GM12801 (cell line): ENCODE results near the gene IL27RA.

Experiments
- TF ChIP-seq, protein P1 (sequence below): IDR thresholded peaks from one replicate; pipeline ENCODE4 v1.5.1; 2011; ENCODE audit warnings: control low read depth; ENCODE audit not compliant: insufficient read length; ENCODE audit errors: extremely low read depth

IL27RA gene

DNA sequence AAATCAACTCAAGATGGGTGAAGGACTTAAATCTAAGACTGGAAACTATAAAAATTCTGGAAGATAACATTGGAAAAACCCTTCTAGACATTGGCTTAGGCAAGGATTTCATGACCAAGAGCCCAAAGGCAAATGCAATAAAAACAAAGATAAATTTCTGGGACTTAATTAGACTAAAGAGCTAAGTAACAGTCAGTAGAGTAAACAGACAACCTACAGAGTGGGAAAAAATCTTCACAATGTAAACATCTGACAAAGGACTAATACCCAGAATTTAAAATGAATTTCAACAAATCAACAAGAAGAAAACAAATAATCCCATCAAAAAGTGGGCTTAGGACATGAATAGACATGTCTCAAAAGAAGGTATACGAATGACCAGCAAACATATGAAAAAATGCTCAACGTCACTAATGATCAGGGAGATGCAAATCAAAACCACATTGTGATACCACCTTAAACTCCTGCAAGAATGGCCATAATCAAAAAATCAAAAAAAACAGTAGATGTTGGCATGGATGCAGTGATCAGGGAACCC lies 19.1 kb upstream of the IL27RA start:
- TF ChIP-seq, protein P1, sequence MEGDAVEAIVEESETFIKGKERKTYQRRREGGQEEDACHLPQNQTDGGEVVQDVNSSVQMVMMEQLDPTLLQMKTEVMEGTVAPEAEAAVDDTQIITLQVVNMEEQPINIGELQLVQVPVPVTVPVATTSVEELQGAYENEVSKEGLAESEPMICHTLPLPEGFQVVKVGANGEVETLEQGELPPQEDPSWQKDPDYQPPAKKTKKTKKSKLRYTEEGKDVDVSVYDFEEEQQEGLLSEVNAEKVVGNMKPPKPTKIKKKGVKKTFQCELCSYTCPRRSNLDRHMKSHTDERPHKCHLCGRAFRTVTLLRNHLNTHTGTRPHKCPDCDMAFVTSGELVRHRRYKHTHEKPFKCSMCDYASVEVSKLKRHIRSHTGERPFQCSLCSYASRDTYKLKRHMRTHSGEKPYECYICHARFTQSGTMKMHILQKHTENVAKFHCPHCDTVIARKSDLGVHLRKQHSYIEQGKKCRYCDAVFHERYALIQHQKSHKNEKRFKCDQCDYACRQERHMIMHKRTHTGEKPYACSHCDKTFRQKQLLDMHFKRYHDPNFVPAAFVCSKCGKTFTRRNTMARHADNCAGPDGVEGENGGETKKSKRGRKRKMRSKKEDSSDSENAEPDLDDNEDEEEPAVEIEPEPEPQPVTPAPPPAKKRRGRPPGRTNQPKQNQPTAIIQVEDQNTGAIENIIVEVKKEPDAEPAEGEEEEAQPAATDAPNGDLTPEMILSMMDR = no peak

DNA sequence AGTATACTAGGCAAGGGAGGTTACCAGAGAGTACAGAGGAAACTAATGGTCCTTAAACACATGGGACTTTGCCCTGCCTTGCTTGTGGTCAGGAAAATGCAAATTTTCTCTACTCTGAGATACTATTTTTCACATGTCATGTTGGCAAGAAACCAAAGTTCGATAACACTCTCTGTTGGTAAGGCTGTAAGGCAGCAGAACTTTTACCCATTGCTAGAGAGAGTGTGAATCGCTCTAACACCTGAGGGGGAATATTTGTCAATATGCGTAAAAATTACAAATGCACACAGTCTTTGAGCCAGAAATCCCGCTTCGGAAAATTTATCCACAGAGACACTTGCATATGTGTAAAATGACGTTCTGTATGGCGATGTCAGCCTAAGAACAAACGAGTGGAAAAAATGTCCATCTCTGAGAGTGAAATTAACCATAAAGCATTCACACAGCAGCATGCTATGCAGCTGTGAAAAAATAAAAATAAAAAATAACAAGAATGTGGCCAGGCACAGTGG lies 16.0 kb upstream of the IL27RA start:
- TF ChIP-seq, protein P1 = no peak

DNA sequence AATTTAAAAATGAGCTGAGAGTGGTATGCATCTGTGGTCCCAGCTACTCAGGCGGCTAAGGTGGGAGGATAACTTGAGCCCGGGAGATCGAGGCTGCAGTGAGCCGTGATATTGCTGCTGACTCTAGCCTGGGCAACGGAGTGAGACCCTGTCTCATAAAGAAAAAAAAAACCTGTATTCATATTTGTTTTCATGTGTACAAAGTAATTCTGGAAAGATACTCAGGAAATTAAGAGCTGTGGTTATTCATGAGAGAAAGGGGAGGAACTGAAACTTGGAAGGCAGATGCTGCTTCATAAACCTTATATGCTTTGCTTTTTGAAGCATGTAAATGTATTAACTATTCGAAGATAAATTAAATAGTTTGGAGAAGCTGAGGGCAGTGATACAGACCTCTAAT lies 12.5 kb upstream of the IL27RA start:
- TF ChIP-seq, protein P1 = no peak

DNA sequence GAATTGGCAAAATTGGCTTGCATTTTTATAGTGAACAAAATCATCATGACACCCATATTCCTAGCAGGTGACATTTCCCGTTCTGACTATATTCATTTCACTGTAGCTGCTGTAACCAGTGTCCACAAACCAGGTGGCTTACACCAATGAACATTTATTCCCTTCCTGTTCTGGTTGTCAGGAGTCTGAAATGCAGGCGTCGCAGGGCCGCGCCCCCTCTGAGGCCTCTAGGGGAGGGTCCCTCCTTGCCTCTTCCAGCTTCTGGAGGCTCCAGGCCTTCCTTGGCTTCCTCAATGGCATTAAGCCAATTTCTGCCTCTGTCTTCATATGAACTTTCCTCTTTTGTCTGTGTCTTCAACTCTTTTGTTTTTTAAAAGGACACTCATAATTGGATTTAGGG lies 10.1 kb upstream of the IL27RA start:
- TF ChIP-seq, protein P1 = no peak

DNA sequence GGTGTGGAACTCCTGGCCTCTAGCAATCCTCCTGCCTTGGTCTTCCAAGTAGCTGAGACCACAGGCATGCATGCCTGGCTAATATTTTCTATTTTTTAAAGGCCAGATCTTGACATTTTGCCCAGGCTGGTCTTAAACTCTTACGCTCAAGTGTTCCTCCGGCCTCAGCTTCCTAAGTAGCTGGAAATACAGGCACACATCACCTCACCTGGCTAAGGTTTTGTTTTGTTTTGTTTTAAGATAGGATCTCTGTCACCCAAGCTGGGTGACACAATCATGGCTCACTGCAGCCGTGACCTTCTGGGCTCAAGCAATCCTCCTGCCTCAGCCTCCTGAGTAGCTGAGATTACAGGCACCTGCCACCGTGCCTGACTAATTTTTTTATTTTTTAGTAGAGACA lies 9.1 kb upstream of the IL27RA start:
- TF ChIP-seq, protein P1 = no peak

DNA sequence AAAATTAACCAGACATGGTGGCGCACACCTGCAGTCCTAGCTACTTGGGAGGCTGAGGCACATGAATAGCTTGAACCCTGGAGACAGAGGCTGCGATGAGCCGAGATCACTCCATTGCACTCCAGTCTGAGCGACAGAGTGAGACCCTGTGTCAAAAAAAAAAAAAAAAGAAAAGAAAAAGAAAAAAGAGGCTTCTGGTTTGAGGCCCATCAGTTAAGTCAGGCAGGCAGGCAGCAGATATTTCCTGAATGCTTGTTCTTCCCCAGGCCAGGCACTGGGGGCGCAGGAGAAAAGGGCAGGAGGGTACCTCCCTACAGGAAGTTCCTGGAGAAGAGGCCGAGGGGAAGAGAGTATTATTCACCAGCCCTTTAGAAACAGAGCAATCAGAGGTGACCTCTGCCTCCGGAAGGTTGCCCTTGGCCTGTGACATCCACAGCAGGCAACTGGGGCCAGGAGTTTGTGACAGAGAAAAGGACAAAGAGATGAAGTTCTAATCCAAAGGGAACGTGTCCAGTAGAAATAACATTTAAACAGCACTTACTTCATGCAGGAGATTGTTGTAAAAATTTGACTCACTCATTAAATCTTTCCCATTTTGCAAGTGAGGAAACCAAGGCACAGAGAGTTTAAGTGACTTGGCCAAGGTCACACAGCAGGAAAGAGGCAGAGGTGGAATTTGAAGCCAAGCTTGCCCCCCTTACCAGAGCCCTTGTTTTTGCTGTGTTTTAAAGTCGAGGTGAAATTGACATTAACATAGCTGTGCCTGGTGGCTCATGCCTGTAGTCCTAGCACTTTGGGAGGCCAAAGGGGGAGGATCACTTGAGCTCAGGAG lies 7.9 kb upstream of the IL27RA start:
- TF ChIP-seq, protein P1 = no peak

DNA sequence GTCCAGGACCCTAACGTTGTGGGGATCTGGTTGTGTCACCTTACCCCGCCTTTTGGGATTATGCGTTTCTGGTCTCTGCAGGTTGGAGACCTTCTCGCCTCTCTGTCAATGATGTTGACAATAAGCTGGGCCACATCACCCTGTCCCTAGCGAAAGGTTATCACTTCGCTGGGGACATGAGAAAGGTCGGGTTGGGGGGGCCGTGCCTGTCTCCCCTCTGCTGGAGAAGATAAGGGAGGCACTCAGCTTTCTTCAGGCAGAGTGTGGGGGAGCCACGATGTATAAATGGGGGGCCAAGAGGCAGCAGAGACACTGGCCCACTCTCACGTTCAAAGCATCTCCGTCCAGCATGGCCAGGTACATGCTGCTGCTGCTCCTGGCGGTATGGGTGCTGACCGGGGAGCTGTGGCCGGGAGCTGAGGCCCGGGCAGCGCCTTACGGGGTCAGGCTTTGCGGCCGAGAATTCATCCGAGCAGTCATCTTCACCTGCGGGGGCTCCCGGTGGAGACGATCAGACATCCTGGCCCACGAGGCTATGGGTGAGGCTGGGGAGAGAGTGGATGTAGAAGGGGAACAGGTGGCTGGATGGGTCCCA lies 3.6 kb upstream of the IL27RA start, which contains the start of gene RLN3:
Gene RLN3, plus strand, starts transcription at position 293 of the 595 bp plus-strand sequence. Its CDS starts 57 bp downstream, at position 350.
- TF ChIP-seq, protein P1 = no peak
